Measurements from ENCODE around the gene SPG11. TPM values are rescaled to one million over a fixed set of nuclear protein-coding genes. Genes with fewer than 3 reads are reported as not detected.

SPG11 gene
- total RNA-seq, 1 experiment from 2014 or later: 55.0 TPM

- H3K27ac ChIP-seq (ENCODE audit: low read length): peak overlapping the region; percentile 91
- DNase-seq (ENCODE audit: low read depth, low spot score) (peak; percentile 69), ATAC-seq (peak; percentile 87)
- in situ Hi-C loops (cut with HindIII; ENCODE audit: low pct_unique_long_range_greater_than_20kb, low sequenced_read_pairs): no loop called here
- intact Hi-C loops (cut with micrococcal nuclease; ENCODE audit: unreplicated experiment): no loop called here
- POLR2A ChIA-PET: interaction anchor here (0.5 to 0.6 kb wide), 4 partner anchors 9 to 841 kb away, joined by 3 to 7 read pairs (median 6); no protein-coding TSS in a partner anchor
- H3K27me3 ChIP-seq (ENCODE audit: control insufficient read depth, insufficient read depth, low read length): no peaks in the 10 kb centered on the region
- no peaks in the 10 kb centered on the region for H3K9me3 ChIP-seq (ENCODE audit: control insufficient read depth, insufficient read depth, low read depth, low read length)
- peak overlapping the region; percentile 76 to 89 for H3K4me3 ChIP-seq (ENCODE audit: low read depth in 2 of 2, low read length in 2 of 2)
- no TSS peak for BruUV-seq (replicated peaks)
- peaks cover 11% of the 10 kb centered on the region; the same call in 1 of the 2 replicates for H3K4me1 ChIP-seq (ENCODE audit: control insufficient read depth, insufficient read depth, low read length)
- peak; percentile 68; the same call in 1 of the 2 replicates for TF ChIP-seq SIN3A (IDR thresholded peaks at IDR 0.05; ENCODE audit: borderline replicate concordance, insufficient read depth, low read depth, low read length)
- TF ChIP-seq TCF7L2 (IDR thresholded peaks at IDR 0.05; ENCODE audit: low read depth, low read length): 0 out of 2 replicates have a peak, but pooled peaks have one; percentile 21
- peak; percentile 89 for TF ChIP-seq POLR2AphosphoS5 (IDR thresholded peaks at IDR 0.05; ENCODE audit: low read depth, low read length)
- 0 out of 4 replicates have a peak, but pooled peaks of 1 of the 2 experiments have one; percentile 31 for TF ChIP-seq REST (IDR thresholded peaks at IDR 0.05; ENCODE audit: insufficient read depth in 1 of 2, low read depth in 2 of 2, low read length in 1 of 2)
- peak; percentile 59 for TF ChIP-seq CTCF (IDR thresholded peaks at IDR 0.05)
- CTCF ChIA-PET: no interaction called here
- no peaks in the 10 kb centered on the region; the same call in none of the 2 replicates for H3K36me3 ChIP-seq (ENCODE audit: control insufficient read depth, insufficient read depth, low read length)
Measured at GRCh38 chr15:44536302-44536961, 127.0 kb downstream of the SPG11 start.

GRCh38 chr15:44535523-44536301 is 127.8 kb downstream of the SPG11 start:
- Histone ChIP-seq H3K36me3 (ENCODE audit: control insufficient read depth, insufficient read depth, low read length) (no peaks in the 10 kb centered on the region; the same call in none of the 2 replicates), H3K9me3 (ENCODE audit: control insufficient read depth, insufficient read depth, low read depth, low read length) (no peaks in the 10 kb centered on the region), H3K27ac (ENCODE audit: low read length) (peak overlapping the region; percentile 91), H3K4me1 (ENCODE audit: control insufficient read depth, insufficient read depth, low read length) (peaks cover 7% of the 10 kb centered on the region; the same call in 1 of the 2 replicates), H3K4me3 (ENCODE audit: low read depth in 2 of 2, low read length in 2 of 2) (peak overlapping the region; percentile 76 to 89), H3K27me3 (ENCODE audit: control insufficient read depth, insufficient read depth, low read length) (no peaks in the 10 kb centered on the region)
- TSS peak; percentile 86 for BruUV-seq (replicated peaks)
- POLR2A ChIA-PET: no interaction called here
- ATAC-seq: no peak
- no peak for DNase-seq (ENCODE audit: low read depth, low spot score)
- intact Hi-C loops (cut with micrococcal nuclease; ENCODE audit: unreplicated experiment): no loop called here
- in situ Hi-C loops (cut with HindIII; ENCODE audit: low pct_unique_long_range_greater_than_20kb, low sequenced_read_pairs): no loop called here
- TF ChIP-seq POLR2AphosphoS5 (IDR thresholded peaks at IDR 0.05; ENCODE audit: low read depth, low read length) (no peak), SIN3A (IDR thresholded peaks at IDR 0.05; ENCODE audit: borderline replicate concordance, insufficient read depth, low read depth, low read length) (no peak), REST (IDR thresholded peaks at IDR 0.05; ENCODE audit: insufficient read depth in 1 of 2, low read depth in 2 of 2, low read length in 1 of 2) (no peak), CTCF (IDR thresholded peaks at IDR 0.05) (no peak), TCF7L2 (IDR thresholded peaks at IDR 0.05; ENCODE audit: low read depth, low read length) (no peak)
- CTCF ChIA-PET: no interaction called here

Measured in Panc1 (cell line).